ENCODE measurements around the gene SELENOP. TPM values are rescaled to one million over a fixed set of nuclear protein-coding genes. Genes with fewer than 3 reads are reported as not detected.

Gene SELENOP
- total and polyA plus RNA-seq, 2 experiments from 2014 or later, result 11.0 to 12.3 TPM

- TF ChIP-seq ZNF462 (CRISPR knock-in tag; IDR thresholded peaks at IDR 0.05) (no peak), EZH2phosphoT487 (IDR thresholded peaks at IDR 0.05; ENCODE audit: unreplicated experiment) (no peak), CREB1 (CRISPR knock-in tag; IDR thresholded peaks at IDR 0.05; ENCODE audit: low read depth) (no peak)
These were observed 30.1 kb downstream of the SELENOP start (continued) for GRCh38 chr5:42781584-42781983.

- no peak for DNase-seq (ENCODE audit: low spot score)
- no peak for TF ChIP-seq ETS1 (IDR thresholded peaks at IDR 0.05)
- TF ChIP-seq JUNB (IDR thresholded peaks at IDR 0.05; ENCODE audit: unreplicated experiment), result no peak
These were observed 32.6 kb downstream of the SELENOP start for GRCh38 chr5:42779083-42779482.

More at GRCh38 chr5:42779083-42779482, 32.6 kb downstream of the SELENOP start:
- Mint-ChIP-seq H3K27ac (no peak overlapping the region), H3K4me1 (peaks cover 4% of the 10 kb centered on the region), H3K36me3 (ENCODE audit: low read depth) (peaks cover under 1% of the 10 kb centered on the region; the same call in 1 of the 3 replicates), H3K27me3 (ENCODE audit: insufficient read depth, low read depth, poor library complexity) (peaks cover 2% of the 10 kb centered on the region), H3K9me3 (no peaks in the 10 kb centered on the region; the same call in 2 of the 3 replicates), H3K4me3 (no peak overlapping the region)
- Histone ChIP-seq H3K27me3 (ENCODE audit: insufficient read depth) (no peaks in the 10 kb centered on the region), H3K36me3 (ENCODE audit: insufficient read depth) (no peaks in the 10 kb centered on the region), H3K9me2 (ENCODE audit: insufficient read depth) (no peaks in the 10 kb centered on the region), H3K4me3 (no peak overlapping the region), H2AFZ (no peak overlapping the region), H3K4me1 (ENCODE audit: insufficient read depth) (peaks cover 17% of the 10 kb centered on the region), H3K79me2 (replicated peaks; ENCODE audit: insufficient read depth) (no peaks in the 10 kb centered on the region), H3K27ac (ENCODE audit: low read depth) (no peak overlapping the region), H4K20me1 (replicated peaks; ENCODE audit: insufficient read depth) (no peaks in the 10 kb centered on the region), H3F3A (replicated peaks; ENCODE audit: low read depth) (no peaks in the 10 kb centered on the region), H3K4me2 (no peak overlapping the region)
- ATAC-seq, result no peak
